Amniotic stem cell (primary cell): ENCODE data around the gene ATAD1.

Experiments used
- DNase-seq: peaks from one replicate; lab custom pipeline; 2025; lab: John Stamatoyannopoulos, UW

The ATAD1 gene

GRCh38 chr10:87715552-87716347 is 102.3 kb downstream of the ATAD1 start:
- no peak for DNase-seq

- no peak for DNase-seq
Measured at GRCh38 chr10:87713707-87714106, 104.3 kb downstream of the ATAD1 start.

- no peak for DNase-seq
Measured at GRCh38 chr10:87712913-87713616, 105.0 kb downstream of the ATAD1 start.

GRCh38 chr10:87707254-87707653 is 110.8 kb downstream of the ATAD1 start:
- DNase-seq: no peak

GRCh38 chr10:87706731-87707130 is 111.3 kb downstream of the ATAD1 start:
- no peak for DNase-seq

GRCh38 chr10:87705339-87705738 is 112.7 kb downstream of the ATAD1 start:
- DNase-seq: peak; percentile 17

GRCh38 chr10:87703771-87704170 is 114.3 kb downstream of the ATAD1 start:
- DNase-seq: no peak

GRCh38 chr10:87702973-87703294 is 115.1 kb downstream of the ATAD1 start:
- no peak for DNase-seq

GRCh38 chr10:87702260-87702972 is 115.6 kb downstream of the ATAD1 start:
- no peak for DNase-seq
